Heart right ventricle (tissue), 16 donors: ENCODE data around the gene ANXA1. TPM values are rescaled to one million over a fixed set of nuclear protein-coding genes. Genes with fewer than 3 reads are reported as not detected.

Experiments used
- ATAC-seq, 8 donors: fragments of 200-7000 bp; cut with Tn5 transposase; one replicate each; pipeline ENCODE4 v1.9.1; 2020; ENCODE audit warnings: mild to moderate bottlenecking in 8 of 8, moderate library complexity in 8 of 8, moderate number of reproducible peaks in 1 of 8
- DNase-seq, 2 donors: peaks; one replicate each; pipeline ENCODE4 v3.0.0-alpha.2; 2020
- H3K27ac ChIP-seq, 10 donors: fragments of 200-600 bp; sonication (generic) in 2 of 10; one replicate each; pipeline versions ENCODE4 v1.5.0 to v1.8.0; 2020 to 2022; ENCODE audit warnings: mild to moderate bottlenecking in 3 of 10
- H3K27me3 ChIP-seq, 7 donors: fragments of 200-600 bp; one replicate each; pipeline ENCODE4 v1.8.0; 2021 to 2022; ENCODE audit warnings: mild to moderate bottlenecking in 2 of 7
- H3K36me3 ChIP-seq, 9 donors: fragments of 200-600 bp; sonication (generic) in 1 of 9; one replicate each; pipeline versions ENCODE4 v1.5.0 to v1.8.0; 2020 to 2022; ENCODE audit warnings: mild to moderate bottlenecking in 2 of 9
- H3K4me1 ChIP-seq, 9 donors: fragments of 200-600 bp; sonication (generic) in 1 of 9; one replicate each; pipeline versions ENCODE4 v1.5.0 to v1.8.0; 2020 to 2022; ENCODE audit warnings: mild to moderate bottlenecking in 4 of 9
- H3K4me3 ChIP-seq, 10 donors: fragments of 200-600 bp; sonication (generic) in 2 of 10; one replicate each; pipeline versions ENCODE4 v1.5.0 to v1.8.0; 2020 to 2022; ENCODE audit warnings: mild to moderate bottlenecking in 7 of 10, moderate library complexity in 2 of 10
- H3K9me3 ChIP-seq, 11 donors: fragments of 200-600 bp in 10 of 11; sonication (generic) in 2 of 11; one replicate each; pipeline versions ENCODE4 v1.5.0 to v1.8.0; 2013 to 2022; ENCODE audit warnings: mild to moderate bottlenecking in 2 of 11, control low read depth in 1 of 11, moderate library complexity in 1 of 11
- WGBS, 2 donors: extraction: QIAGEN DNeasy Blood & Tissue Kit; methylation state at CpG; one replicate each; pipeline ENCODE4 v1.1.7; 2013; ENCODE audit warnings: inconsistent platforms in 1 of 2; 5-methylcytosine and 5-hydroxymethylcytosine counted together
- intact Hi-C, 10 donors: fragments of 100-400 bp; cut with DNase I; formaldehyde crosslinking; loops; one replicate each; pipeline versions ENCODE4 v1.11.1 to v1.14.2; 2022
- polyA plus RNA-seq, 2 donors: library from polyadenylated mRNA; stranded (reverse); fragments of 200-250 nt; gene quantifications; one replicate each; pipeline ENCODE4 v1.2.3, GENCODE V29; 2013
- total RNA-seq, 10 donors: library from RNA; stranded (reverse); fragmentation: NEBNext Ultra II Directional in 3 of 10; extraction: Animal tissue kit (Norgen Biotek cat#: 25700) in 3 of 10; gene quantifications; one replicate each; pipeline versions ENCODE4 v1.2.1 to v1.2.4, GENCODE V29; 2021 to 2023
- TF ChIP-seq, protein P1 (sequence below), 9 donors: fragments of 200-600 bp; sonication (generic) in 2 of 9; IDR thresholded peaks; one replicate each; pipeline versions ENCODE4 v1.5.0 to v1.8.0; 2021 to 2022; ENCODE audit warnings: antibody characterized with exemption in 9 of 9, mild to moderate bottlenecking in 5 of 9, moderate library complexity in 1 of 9
- donor health status: Arrhythmogenic right ventricular cardiomyopathy.
- donor health status: ischemic (EF 13 %, LVEDD 7.1; RV severe dilation, severe dysfunction).
- donor health status: healthy with polysubstance abuse.
- donor health status: DM: no; HTN: yes; CAD: no.
- donor health status: DM: no; HTN: no; CAD: no.
- donor health status: ischemic (EF 25% LVEDD 6.9; RV normal size, moderate dysfunction).
- donor health status: ischemic (EF 25% LVEDD 5.7; RV mildly dilated, moderate dysfunction).
- donor health status: healthy.
- donor health status: DM: yes; HTN: yes; CAD: no.
- donor health status: Ischemic cardiomyopathy.
- donor health status: ischemic (EF 35%, LVEDD 5.7; RV mildly dilated, moderate dysfunction).
- donor health status: nonischemic (EF 11% LVEDD 7.7; RV severe dilation, severe dysfunction).
- donor health status: DM: yes; HTN: yes; CAD: no.
- donor health status: PGD.
- donor health status: ischemic (EF 29% LVEDD 5.4; RV normal size, mild dysfunction).
- donor health status: nonischemic (EF 23%, LVEDD 6.1; RV moderate dilation, normal function).

ANXA1 gene
- total and polyA plus RNA-seq, 12 donors: 21.1 to 126 (median 40.7) TPM

GRCh38 chr9:73178044-73178443 is 26.4 kb downstream of the ANXA1 start:
- Histone ChIP-seq H3K9me3 (no peaks in the 10 kb centered on the region), H3K4me3 (no peak overlapping the region), H3K27me3 (no peaks in the 10 kb centered on the region), H3K4me1 (peaks cover 0 to 19% (median 0%) of the 10 kb centered on the region in 9 donors), H3K36me3 (no peaks in the 10 kb centered on the region), H3K27ac (no peak overlapping the region)
- TF ChIP-seq, protein P1, sequence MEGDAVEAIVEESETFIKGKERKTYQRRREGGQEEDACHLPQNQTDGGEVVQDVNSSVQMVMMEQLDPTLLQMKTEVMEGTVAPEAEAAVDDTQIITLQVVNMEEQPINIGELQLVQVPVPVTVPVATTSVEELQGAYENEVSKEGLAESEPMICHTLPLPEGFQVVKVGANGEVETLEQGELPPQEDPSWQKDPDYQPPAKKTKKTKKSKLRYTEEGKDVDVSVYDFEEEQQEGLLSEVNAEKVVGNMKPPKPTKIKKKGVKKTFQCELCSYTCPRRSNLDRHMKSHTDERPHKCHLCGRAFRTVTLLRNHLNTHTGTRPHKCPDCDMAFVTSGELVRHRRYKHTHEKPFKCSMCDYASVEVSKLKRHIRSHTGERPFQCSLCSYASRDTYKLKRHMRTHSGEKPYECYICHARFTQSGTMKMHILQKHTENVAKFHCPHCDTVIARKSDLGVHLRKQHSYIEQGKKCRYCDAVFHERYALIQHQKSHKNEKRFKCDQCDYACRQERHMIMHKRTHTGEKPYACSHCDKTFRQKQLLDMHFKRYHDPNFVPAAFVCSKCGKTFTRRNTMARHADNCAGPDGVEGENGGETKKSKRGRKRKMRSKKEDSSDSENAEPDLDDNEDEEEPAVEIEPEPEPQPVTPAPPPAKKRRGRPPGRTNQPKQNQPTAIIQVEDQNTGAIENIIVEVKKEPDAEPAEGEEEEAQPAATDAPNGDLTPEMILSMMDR (IDR thresholded peaks at IDR 0.05): no peak
- intact Hi-C loops: no loop called here
- DNase-seq: no peak
- WGBS, 2 donors: 91 to 99% methylated on average over 2 of the region's 2 CpGs
- no peak for ATAC-seq

- peaks cover 0 to under 1% (median 0%) of the 10 kb centered on the region in 7 donors for H3K27me3 ChIP-seq
- intact Hi-C loops: no loop called here
- DNase-seq (no peak), ATAC-seq (no peak)
- H3K4me1 ChIP-seq: peaks cover 0 to 19% (median 0%) of the 10 kb centered on the region in 9 donors
- TF ChIP-seq, protein P1 (IDR thresholded peaks at IDR 0.05): no peak
- H3K4me3 ChIP-seq: no peak overlapping the region
- H3K27ac ChIP-seq: no peak overlapping the region
- WGBS, 2 donors: 62 to 76% methylated on average over 3 of the region's 3 CpGs
- H3K36me3 ChIP-seq: no peaks in the 10 kb centered on the region
- no peaks in the 10 kb centered on the region for H3K9me3 ChIP-seq
These were observed 27.9 kb downstream of the ANXA1 start for GRCh38 chr9:73179589-73179988.

DNA sequence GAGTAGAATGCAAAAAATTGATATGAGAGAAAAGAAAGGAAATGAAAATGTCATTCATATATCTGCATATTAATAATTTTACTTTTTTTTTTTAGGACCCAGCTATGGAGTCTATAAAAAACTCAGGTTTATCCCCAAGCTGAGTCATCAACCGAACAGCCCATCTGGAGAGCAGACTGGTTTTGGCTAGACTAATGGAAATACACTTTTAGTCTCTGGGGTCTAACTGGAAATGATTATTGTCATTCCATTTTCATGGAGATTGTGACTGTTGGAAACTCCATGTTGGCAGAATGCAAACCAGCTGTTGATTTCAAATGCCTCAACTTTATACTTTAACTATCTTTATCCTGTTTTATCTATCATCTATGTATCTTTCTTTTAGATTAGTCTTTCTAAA is 28.7 kb downstream of the ANXA1 start:
- Histone ChIP-seq H3K27me3 (peaks cover 0 to 3% (median 0%) of the 10 kb centered on the region in 7 donors), H3K4me1 (peaks cover 0 to 19% (median 0%) of the 10 kb centered on the region in 9 donors), H3K9me3 (no peaks in the 10 kb centered on the region), H3K36me3 (no peaks in the 10 kb centered on the region), H3K4me3 (no peak overlapping the region), H3K27ac (no peak overlapping the region)
- WGBS, 2 donors: 43 to 45% methylated on average over 1 of the region's 1 CpG
- DNase-seq (no peak), ATAC-seq (peak in 6 of 8 donors; percentile 54 to 85 (median 76))
- intact Hi-C loops: loop anchor here in 9 of 10 donors (5.0 to 10.0 kb wide), 7 partner anchors 48 to 326 kb away; no protein-coding TSS in a partner anchor
- TF ChIP-seq, protein P1 (IDR thresholded peaks at IDR 0.05): no peak

- Histone ChIP-seq H3K4me1 (peaks cover 0 to 19% (median 0%) of the 10 kb centered on the region in 9 donors), H3K4me3 (no peak overlapping the region), H3K9me3 (peaks cover 0 to 16% (median 0%) of the 10 kb centered on the region in 11 donors), H3K27me3 (peaks cover 0 to 3% (median 0%) of the 10 kb centered on the region in 7 donors), H3K36me3 (no peaks in the 10 kb centered on the region), H3K27ac (no peak overlapping the region)
- TF ChIP-seq, protein P1 (IDR thresholded peaks at IDR 0.05): no peak
- WGBS, 2 donors: 71 to 82% methylated on average over 1 of the region's 1 CpG
- DNase-seq (no peak), ATAC-seq (no peak)
- intact Hi-C loops: loop anchor here (1.0 to 10.0 kb wide), 9 partner anchors 51 to 328 kb away; no protein-coding TSS in a partner anchor
These were observed 31.3 kb downstream of the ANXA1 start for GRCh38 chr9:73182928-73183327.
